T-helper 2 cell (primary cell): ENCODE results near the gene CDK5RAP2.
A peak's percentile ranks its signal among the peaks of the same experiment; 100 is the strongest.
"Not testable (repeated sequence)": the region's sequence is repeated elsewhere in the genome, so short reads cannot be mapped to it uniquely, and the experiment has no call there.

Experiments used
- DNase-seq, 5 experiments: peaks; one replicate each; pipeline versions ENCODE4 v3.0.0 to v3.0.0-alpha.2; 2012 to 2022

The CDK5RAP2 gene

DNA sequence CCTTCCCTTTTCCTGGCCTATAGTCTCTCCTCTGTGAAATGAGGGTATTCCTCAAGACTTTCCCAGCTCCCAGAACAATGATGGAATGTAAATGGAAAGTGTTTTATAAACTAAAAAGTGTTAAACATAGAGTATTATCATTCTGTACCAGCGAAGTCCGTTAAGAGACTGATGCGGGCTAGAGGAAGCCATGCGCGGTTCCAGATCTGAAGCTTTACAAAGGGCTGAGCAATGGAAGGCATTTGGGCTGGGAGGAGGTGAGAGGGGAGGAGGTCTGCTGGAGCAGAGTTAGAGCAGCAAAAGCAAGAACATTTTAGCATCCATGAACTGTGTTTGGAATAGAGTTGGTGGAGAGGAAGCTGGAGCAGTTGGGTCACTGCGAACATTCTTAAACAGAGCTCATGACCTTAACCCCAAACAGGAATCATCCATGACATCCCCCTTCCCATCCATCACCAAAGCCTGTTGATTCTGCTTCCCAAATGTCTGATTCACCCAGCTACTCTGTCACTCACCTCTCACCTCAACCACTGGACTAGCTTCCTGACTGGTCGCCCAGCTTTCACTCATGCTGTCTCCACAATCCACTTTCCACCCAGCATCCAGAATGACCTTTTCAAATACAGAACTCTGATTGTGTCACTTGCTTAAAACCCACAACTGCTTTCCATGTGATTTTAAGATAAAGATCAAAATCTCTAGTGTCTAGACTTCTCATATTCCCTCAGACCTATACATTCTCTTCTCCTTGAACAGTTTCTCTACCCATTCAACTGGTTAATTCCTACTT is 37.1 kb downstream of the CDK5RAP2 start:
- DNase-seq: no peak

- no peak for DNase-seq
These were observed 38.0 kb downstream of the CDK5RAP2 start for GRCh38 chr9:120541921-120542320.

GRCh38 chr9:120539951-120540350 is 40.0 kb downstream of the CDK5RAP2 start:
- DNase-seq: no peak

GRCh38 chr9:120538339-120538738 is 41.6 kb downstream of the CDK5RAP2 start:
- DNase-seq: no peak

- DNase-seq: no peak
These were observed 42.9 kb downstream of the CDK5RAP2 start for GRCh38 chr9:120536949-120537640.

GRCh38 chr9:120536094-120536493 is 43.9 kb downstream of the CDK5RAP2 start:
- DNase-seq: no peak

DNA sequence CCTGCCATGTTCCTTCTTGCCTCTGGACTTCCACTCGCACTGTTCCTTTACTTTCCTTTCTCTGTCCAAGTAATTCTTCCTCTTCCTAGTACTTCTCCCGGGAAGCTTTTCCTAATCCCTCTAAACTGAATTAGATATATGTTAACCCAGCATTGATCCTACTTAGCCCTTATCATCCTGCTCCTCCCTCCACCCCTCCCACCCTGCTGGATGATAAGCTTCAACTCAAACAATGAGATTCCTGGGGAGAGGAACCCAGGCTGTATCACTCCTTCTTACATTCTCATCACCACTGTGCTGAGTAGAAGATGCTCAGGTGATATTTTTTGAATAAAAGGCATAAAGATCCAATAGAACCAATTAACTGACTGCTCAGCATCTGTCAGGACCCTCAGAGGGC is 45.7 kb downstream of the CDK5RAP2 start:
- no peak for DNase-seq

DNA sequence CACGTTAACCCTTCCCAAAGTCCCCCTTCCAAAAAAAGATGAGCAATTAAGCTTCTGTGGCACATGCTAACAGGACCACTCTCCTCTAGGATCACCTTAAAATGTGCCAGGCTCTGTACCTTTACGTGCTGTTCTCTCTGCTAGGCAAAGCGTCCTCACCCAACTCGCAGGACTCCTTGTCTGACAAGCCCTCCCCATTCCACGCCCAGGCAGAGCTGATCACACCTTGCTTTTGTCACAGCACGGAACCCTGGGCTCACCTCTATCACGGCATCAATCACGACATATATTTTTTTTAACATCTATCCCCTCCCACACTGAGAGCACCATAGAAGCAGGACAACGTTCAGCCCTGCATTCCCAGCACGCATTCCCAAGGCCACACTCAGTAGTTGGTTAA is 47.1 kb downstream of the CDK5RAP2 start:
- no peak for DNase-seq

- no peak for DNase-seq
These were observed 47.5 kb downstream of the CDK5RAP2 start for GRCh38 chr9:120532475-120532874.

DNA sequence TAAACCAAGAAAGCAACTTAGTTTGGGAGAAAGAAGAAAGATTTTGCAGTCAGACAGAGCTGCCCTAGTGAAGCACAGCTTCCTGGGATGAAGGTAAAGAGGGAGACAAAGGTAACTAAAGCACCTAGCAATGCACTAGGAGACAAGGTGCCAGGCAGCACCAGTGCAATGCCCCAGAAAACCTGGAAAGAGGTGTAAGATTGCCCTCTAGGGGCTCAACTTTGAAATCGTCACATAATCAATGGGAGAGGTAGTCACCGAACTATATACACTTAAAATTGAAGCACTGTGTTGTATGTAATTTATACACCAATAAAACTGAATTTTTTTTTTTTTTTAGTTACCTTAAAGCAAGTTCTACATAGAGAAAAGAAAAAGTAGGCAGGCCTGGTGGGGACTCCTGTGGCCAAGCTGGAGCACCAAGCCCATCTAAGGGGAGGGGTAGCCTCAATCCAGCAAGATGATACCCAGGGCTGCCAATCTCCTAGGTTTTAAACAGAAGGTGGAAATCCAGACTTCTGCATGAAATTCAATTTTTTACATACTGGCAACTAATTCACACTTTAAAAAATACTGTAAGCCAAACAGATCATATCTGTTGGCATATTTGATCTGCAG is 48.2 kb downstream of the CDK5RAP2 start:
- DNase-seq: peak in 1 of 5 experiments; percentile 22

- DNase-seq: not testable (repeated sequence)
These were observed 49.6 kb downstream of the CDK5RAP2 start for GRCh38 chr9:120530220-120530832.

DNA sequence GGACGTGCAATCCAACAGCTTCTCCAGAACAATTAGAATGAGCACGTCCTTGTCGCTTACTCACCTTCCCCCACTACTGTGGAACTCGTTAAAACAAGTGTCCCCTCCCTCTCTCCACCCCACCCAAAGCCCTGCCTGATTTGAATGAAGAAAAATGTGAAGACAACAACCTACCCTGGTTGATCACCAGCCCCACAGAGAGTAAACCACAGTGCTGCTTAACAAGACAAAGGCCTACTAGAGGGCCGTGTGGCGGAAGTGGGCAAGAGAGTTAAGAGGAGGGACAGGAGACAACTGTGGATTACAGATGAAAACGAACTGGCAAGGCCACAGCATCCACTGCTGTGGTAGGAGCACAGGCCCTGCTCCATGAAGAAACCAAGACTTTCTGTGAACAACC is 51.1 kb downstream of the CDK5RAP2 start:
- no peak for DNase-seq

- DNase-seq: no peak
These were observed 51.6 kb downstream of the CDK5RAP2 start for GRCh38 chr9:120528327-120528726.

DNA sequence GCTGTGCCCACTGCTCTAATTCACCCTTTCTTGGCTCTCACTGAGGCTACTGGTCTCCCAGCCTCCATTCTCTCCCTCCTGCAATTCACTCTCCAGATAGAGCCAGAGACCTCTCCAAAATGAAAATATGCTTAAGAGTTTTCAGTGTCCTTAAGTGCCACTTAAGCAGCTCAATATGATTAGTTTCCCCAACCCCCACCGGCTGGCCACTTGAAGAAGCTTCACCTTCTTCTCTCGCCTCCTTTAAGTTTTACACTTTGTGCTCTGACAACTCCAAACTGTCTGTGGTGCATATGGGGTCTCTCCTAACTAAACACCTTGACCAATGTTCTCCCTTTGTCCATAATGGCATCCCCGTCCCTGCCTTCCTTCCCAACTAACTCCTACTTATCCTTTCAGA is 53.4 kb downstream of the CDK5RAP2 start:
- DNase-seq: no peak

DNA sequence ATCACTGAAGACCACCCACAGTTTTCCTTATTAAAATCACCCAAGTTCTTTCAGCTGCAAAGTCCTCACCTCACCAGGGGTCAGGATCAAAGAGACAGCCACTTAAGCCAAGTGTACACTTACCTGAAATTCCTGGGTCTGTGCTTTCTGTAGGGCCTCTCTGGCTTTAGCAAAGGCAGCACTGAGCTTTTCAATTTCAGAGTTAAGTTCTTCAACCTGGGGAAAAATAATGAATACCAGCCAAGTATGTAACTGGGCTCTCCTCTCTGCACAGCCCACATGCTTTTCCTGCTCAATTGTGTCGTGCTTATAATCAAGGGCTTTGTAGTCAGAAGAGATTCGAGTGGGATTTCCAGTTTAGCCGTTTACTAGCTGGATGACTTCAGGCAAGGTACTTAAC is 55.1 kb downstream of the CDK5RAP2 start:
- no peak for DNase-seq

DNA sequence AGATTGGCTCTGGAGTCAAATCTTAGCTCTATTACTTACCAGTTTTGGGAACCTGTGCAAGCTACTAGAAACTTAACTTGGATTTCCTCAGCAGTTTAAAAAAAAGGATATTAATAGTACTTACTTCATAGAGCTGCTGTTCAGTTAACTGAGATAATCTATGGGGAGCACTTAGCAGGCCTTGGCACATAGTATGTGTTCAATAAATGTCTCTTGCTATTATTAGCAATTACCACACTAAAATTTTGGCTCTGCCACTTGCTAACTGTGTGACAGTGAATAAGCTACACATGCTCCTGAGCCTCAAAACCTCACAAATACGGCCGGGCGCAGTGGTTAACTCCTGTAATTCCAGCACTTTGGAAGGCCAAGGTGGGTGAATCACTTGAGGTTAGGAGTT is 55.9 kb downstream of the CDK5RAP2 start:
- no peak for DNase-seq

DNA sequence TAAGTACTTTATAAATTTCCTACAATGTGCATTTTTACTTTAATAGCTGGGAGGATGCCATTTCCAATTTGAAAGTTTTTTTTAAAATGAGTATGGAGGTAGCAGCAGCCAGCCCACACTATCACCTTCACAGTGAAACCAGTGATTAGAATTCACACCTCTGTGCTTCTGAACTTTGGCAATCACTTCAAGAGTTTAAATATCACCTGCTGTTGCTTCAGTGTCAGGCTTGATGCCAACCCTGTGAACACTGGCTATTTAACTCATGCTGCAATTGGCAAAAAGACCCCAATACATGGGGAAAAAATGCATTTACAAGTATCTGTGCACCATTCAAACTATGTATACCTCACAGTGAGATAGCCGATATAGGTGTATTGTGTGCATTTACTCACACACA is 57.4 kb downstream of the CDK5RAP2 start:
- DNase-seq: no peak

- DNase-seq: no peak
These were observed 57.9 kb downstream of the CDK5RAP2 start for GRCh38 chr9:120522032-120522431.

- DNase-seq: no peak
These were observed 58.9 kb downstream of the CDK5RAP2 start for GRCh38 chr9:120521101-120521500.

DNA sequence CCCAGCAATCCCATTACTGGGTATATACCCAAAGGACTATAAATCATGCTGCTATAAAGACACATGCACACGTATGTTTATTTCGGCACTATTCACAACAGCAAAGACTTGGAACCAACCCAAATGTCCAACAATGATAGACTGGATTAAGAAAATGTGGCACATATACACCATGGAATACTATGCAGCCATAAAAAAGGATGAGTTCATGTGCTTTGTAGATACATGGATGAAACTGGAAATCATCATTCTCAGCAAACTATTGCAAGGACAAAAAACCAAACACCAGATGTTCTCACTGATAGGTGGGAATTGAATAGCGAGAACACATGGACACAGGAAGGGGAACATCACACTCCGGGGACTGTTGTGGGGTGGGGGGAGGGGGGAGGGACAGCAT is 64.0 kb downstream of the CDK5RAP2 start:
- not testable (repeated sequence) for DNase-seq

- DNase-seq: not testable (repeated sequence)
These were observed 64.5 kb downstream of the CDK5RAP2 start for GRCh38 chr9:120515481-120515880.

GRCh38 chr9:120514405-120514804 is 65.6 kb downstream of the CDK5RAP2 start:
- DNase-seq: no peak

GRCh38 chr9:120513825-120514396 is 66.1 kb downstream of the CDK5RAP2 start:
- no peak for DNase-seq
